Measurements from ENCODE around the gene NEDD4L. TPM values are rescaled to one million over a fixed set of nuclear protein-coding genes. Genes with fewer than 3 reads are reported as not detected.

Gene NEDD4L
- polyA plus RNA-seq, 1 of the 3 experiments (the other 2 are of a cell fraction): 13.2 TPM

- Histone ChIP-seq H3K9me2 (no peaks in the 10 kb centered on the region), H3K36me3 (replicated peaks in 1 of 2; ENCODE audit: control insufficient read depth in 1 of 2, insufficient read depth in 2 of 2, low read length in 1 of 2) (no peaks in the 10 kb centered on the region), H3F3A (replicated peaks; ENCODE audit: insufficient read depth) (no peaks in the 10 kb centered on the region), H2AFZ (ENCODE audit: low read depth) (no peak overlapping the region), H3K9ac (no peak overlapping the region), H3K4me3 (ENCODE audit: low read depth in 2 of 2, low read length in 1 of 2) (no peak overlapping the region), H3K27ac (ENCODE audit: low read depth in 2 of 2, low read length in 1 of 2) (no peak overlapping the region), H3K79me2 (ENCODE audit: insufficient read depth) (no peaks in the 10 kb centered on the region), H3K27me3 (ENCODE audit: insufficient read depth) (no peaks in the 10 kb centered on the region), H3K4me2 (no peak overlapping the region), H3K9me3 (no peaks in the 10 kb centered on the region), H3K4me1 (ENCODE audit: control insufficient read depth in 1 of 2, insufficient read depth in 2 of 2, low read depth in 1 of 2, low read length in 1 of 2) (no peaks in the 10 kb centered on the region), H4K20me1 (ENCODE audit: insufficient read depth) (no peaks in the 10 kb centered on the region)
- TF ChIP-seq EP300 (IDR thresholded peaks at IDR 0.05; ENCODE audit: borderline replicate concordance in 1 of 2, low read depth in 1 of 2, low read length in 1 of 2) (no peak), MAX (IDR thresholded peaks at IDR 0.05; ENCODE audit: low read depth) (no peak), MXI1 (IDR thresholded peaks at IDR 0.05; ENCODE audit: low read depth, low read length) (no peak), RXRA (IDR thresholded peaks at IDR 0.05; ENCODE audit: borderline replicate concordance, low read depth) (no peak), MEF2A (IDR thresholded peaks at IDR 0.05; ENCODE audit: borderline replicate concordance, low read depth) (no peak), FOSL2 (IDR thresholded peaks at IDR 0.05; ENCODE audit: borderline replicate concordance, low read depth) (no peak), TAF1 (IDR thresholded peaks at IDR 0.05; ENCODE audit: borderline replicate concordance, low read depth, low read length) (no peak), ZBTB33 (IDR thresholded peaks at IDR 0.05; ENCODE audit: borderline replicate concordance, low read depth) (no peak), JUND (IDR thresholded peaks at IDR 0.05) (no peak), RAD21 (IDR thresholded peaks at IDR 0.05; ENCODE audit: low read length) (no peak), TEAD4 (IDR thresholded peaks at IDR 0.05; ENCODE audit: borderline replicate concordance, insufficient read depth) (no peak), IRF3 (IDR thresholded peaks at IDR 0.05; ENCODE audit: low read depth, low read length) (no peak), PBX3 (IDR thresholded peaks at IDR 0.05) (no peak), FOXJ3 (CRISPR knock-in tag; IDR thresholded peaks at IDR 0.05) (no peak), FOXM1 (IDR thresholded peaks at IDR 0.05; ENCODE audit: low read depth) (no peak), SMC3 (IDR thresholded peaks at IDR 0.05; ENCODE audit: low read depth, low read length) (no peak), CTCF (IDR thresholded peaks at IDR 0.05) (no peak)
- ChIA-PET POLR2A (no interaction called here), CTCF (interaction anchor here (1.3 to 1.4 kb wide), 2 partner anchors 22 to 36 kb away, joined by 3 read pairs; no protein-coding TSS in a partner anchor)
- DNase-seq: no peak
- WGBS (ENCODE audit: low lambda C conversion rate): no CpG with 5 or more reads among the region's 1 CpG
Observed at GRCh38 chr18:58158008-58158407, 114.0 kb downstream of the NEDD4L start.

All from SK-N-SH (cell line).